SK-N-SH treated with all-trans-retinoic acid at 6 μM for 48 hours (cell line): ENCODE results near the gene KCNIP2.
A peak's percentile ranks its signal among the peaks of the same experiment; 100 is the strongest.

Experiments used
- ATAC-seq: fragments of 200-7000 bp; cut with Tn5 transposase; 3 replicates; pipeline ENCODE4 v1.9.1; 2020; ENCODE audit warnings: mild to moderate bottlenecking, moderate library complexity
- ARNTL ChIP-seq: fragments of 450-650 bp; formaldehyde crosslinking; IDR thresholded peaks from 2 replicates; pipeline ENCODE4 v1.5.0; 2020; ENCODE audit warnings: low read depth, mild to moderate bottlenecking, moderate library complexity, borderline replicate concordance
- BACH2 ChIP-seq: fragments of 250-450 bp; sonication (Bioruptor Pico); IDR thresholded peaks from 2 replicates; pipeline ENCODE4 v1.9.0; 2021; ENCODE audit warnings: mild to moderate bottlenecking, borderline replicate concordance
- CSDC2 ChIP-seq: fragments of 250-450 bp; sonication (Bioruptor Pico); IDR thresholded peaks from 2 replicates; pipeline ENCODE4 v1.5.0; 2020; ENCODE audit warnings: mild to moderate bottlenecking, moderate library complexity
- ESRRG ChIP-seq: fragments of 250-450 bp; sonication (Bioruptor Pico); IDR thresholded peaks from 2 replicates; pipeline ENCODE4 v1.6.1; 2021; ENCODE audit warnings: mild to moderate bottlenecking
- GLIS3 ChIP-seq: fragments of 250-450 bp; sonication (Bioruptor Pico); IDR thresholded peaks from 2 replicates; pipeline ENCODE4 v1.5.0; 2020; ENCODE audit warnings: mild to moderate bottlenecking, moderate library complexity
- OSR1 ChIP-seq: fragments of 250-450 bp; sonication (Bioruptor Pico); IDR thresholded peaks from 2 replicates; pipeline ENCODE4 v1.8.0; 2022; ENCODE audit warnings: moderate library complexity, mild to moderate bottlenecking, inconsistent platforms
- PPARA ChIP-seq: fragments of 250-450 bp; sonication (Bioruptor Pico); IDR thresholded peaks from 2 replicates; pipeline ENCODE4 v1.5.0; 2020; ENCODE audit warnings: mild to moderate bottlenecking, borderline replicate concordance
- RARB ChIP-seq: fragments of 250-450 bp; sonication (Bioruptor Pico); IDR thresholded peaks from 2 replicates; pipeline ENCODE4 v1.8.0; 2021; ENCODE audit warnings: mild to moderate bottlenecking, moderate library complexity
- SNAI2 ChIP-seq: fragments of 250-450 bp; sonication (Bioruptor Pico); IDR thresholded peaks from 2 replicates; pipeline ENCODE4 v1.5.0; 2020; ENCODE audit warnings: mild to moderate bottlenecking, moderate library complexity
- TCF4 ChIP-seq: fragments of 250-450 bp; sonication (Bioruptor Pico); IDR thresholded peaks from 2 replicates; pipeline ENCODE4 v1.8.0; 2021; ENCODE audit warnings: mild to moderate bottlenecking, moderate library complexity, borderline replicate concordance
- TOX ChIP-seq: fragments of 250-450 bp; sonication (Bioruptor Pico); IDR thresholded peaks from 2 replicates; pipeline ENCODE4 v1.8.0; 2021; ENCODE audit warnings: mild to moderate bottlenecking, moderate library complexity, borderline replicate concordance
- ZC3H10 ChIP-seq: fragments of 250-450 bp; sonication (Bioruptor Pico); IDR thresholded peaks from 2 replicates; pipeline ENCODE4 v1.5.1; 2021; ENCODE audit warnings: mild to moderate bottlenecking, moderate library complexity
- ZFP3 ChIP-seq: fragments of 250-450 bp; sonication (Bioruptor Pico); IDR thresholded peaks from 2 replicates; pipeline ENCODE4 v1.5.0; 2020; ENCODE audit warnings: mild to moderate bottlenecking, moderate library complexity
- ZNF565 ChIP-seq: fragments of 450-650 bp; formaldehyde crosslinking; conservative IDR thresholded peaks from 2 replicates; pipeline ENCODE4 v1.5.0; 2020; ENCODE audit warnings: low read depth, mild to moderate bottlenecking, moderate library complexity
- ZNF70 ChIP-seq: fragments of 450-650 bp; formaldehyde crosslinking; IDR thresholded peaks from 2 replicates; pipeline ENCODE4 v1.5.0; 2020; ENCODE audit warnings: mild to moderate bottlenecking, moderate library complexity
- TF ChIP-seq, protein P1 (sequence below): fragments of 250-450 bp; sonication (Bioruptor Pico); IDR thresholded peaks from 2 replicates; pipeline ENCODE4 v1.8.0; 2021; ENCODE audit warnings: low read depth, mild to moderate bottlenecking, moderate library complexity, borderline replicate concordance
- TF ChIP-seq, protein P2 (sequence below): fragments of 250-450 bp; sonication (Bioruptor Pico); IDR thresholded peaks from 2 replicates; pipeline ENCODE4 v1.5.0; 2020; ENCODE audit warnings: mild to moderate bottlenecking, moderate library complexity
- TF ChIP-seq, protein P3 (sequence below): fragments of 250-450 bp; sonication (Bioruptor Pico); IDR thresholded peaks from 2 replicates; pipeline ENCODE4 v1.8.0; 2020; ENCODE audit warnings: mild to moderate bottlenecking, moderate library complexity, borderline replicate concordance

Gene KCNIP2

DNA sequence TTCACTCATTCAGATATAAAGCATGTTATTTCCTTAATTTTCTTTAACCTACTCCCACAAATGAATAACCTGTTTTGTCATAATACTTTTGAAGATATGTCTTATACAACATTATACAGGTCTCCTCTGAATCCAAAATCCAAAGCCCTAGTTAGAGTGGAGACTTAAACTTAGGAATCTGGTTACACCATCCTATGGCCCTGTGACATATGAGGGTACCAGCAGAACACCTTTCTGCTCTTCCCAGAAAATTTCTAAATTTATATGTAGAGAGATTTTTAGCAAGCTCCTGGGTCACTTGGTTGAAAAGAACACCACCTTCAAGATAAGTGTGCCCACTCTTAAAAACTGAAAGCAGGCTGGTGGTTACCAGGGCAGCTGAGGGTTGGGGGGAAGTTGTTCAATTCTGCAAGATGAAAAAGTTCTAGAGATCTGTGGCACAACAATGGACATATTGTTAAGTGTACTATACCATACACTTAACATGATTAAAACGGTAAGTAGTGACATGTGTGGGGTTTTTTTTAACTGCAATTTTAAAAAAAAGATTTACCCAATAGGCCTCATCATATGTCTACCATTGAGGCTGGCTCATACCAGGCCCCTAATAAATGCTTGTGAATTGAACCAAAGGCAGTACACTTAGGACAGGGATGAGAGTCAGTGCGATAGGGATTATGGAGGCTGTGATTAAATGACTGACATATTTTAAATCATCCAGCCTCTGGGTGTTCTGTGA, 37.6 kb upstream of the KCNIP2 start (continued):
- TF ChIP-seq, protein P1, sequence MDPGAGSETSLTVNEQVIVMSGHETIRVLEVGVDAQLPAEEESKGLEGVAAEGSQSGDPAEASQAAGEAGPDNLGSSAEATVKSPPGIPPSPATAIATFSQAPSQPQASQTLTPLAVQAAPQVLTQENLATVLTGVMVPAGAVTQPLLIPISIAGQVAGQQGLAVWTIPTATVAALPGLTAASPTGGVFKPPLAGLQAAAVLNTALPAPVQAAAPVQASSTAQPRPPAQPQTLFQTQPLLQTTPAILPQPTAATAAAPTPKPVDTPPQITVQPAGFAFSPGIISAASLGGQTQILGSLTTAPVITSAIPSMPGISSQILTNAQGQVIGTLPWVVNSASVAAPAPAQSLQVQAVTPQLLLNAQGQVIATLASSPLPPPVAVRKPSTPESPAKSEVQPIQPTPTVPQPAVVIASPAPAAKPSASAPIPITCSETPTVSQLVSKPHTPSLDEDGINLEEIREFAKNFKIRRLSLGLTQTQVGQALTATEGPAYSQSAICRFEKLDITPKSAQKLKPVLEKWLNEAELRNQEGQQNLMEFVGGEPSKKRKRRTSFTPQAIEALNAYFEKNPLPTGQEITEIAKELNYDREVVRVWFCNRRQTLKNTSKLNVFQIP (CRISPR knock-in tag), result no peak

DNA sequence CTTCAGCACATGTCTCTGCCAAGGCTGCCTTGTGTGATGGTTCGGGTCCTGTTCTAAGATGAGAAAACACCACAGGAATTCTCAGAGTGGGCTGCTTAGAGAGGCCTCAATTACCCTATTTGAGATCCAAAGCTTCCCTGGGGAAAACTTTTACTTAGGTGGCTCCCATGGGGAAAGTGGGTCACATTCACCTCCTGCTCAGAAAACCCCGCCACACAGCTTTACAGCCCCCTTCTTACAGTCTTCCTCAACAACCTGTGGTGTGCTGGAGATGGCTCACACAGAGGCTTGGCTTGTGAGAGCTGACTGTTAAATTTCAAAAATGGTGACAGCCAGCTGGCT, 36.6 kb upstream of the KCNIP2 start:
- ATAC-seq, result no peak; the same call in 2 of the 3 replicates

DNA sequence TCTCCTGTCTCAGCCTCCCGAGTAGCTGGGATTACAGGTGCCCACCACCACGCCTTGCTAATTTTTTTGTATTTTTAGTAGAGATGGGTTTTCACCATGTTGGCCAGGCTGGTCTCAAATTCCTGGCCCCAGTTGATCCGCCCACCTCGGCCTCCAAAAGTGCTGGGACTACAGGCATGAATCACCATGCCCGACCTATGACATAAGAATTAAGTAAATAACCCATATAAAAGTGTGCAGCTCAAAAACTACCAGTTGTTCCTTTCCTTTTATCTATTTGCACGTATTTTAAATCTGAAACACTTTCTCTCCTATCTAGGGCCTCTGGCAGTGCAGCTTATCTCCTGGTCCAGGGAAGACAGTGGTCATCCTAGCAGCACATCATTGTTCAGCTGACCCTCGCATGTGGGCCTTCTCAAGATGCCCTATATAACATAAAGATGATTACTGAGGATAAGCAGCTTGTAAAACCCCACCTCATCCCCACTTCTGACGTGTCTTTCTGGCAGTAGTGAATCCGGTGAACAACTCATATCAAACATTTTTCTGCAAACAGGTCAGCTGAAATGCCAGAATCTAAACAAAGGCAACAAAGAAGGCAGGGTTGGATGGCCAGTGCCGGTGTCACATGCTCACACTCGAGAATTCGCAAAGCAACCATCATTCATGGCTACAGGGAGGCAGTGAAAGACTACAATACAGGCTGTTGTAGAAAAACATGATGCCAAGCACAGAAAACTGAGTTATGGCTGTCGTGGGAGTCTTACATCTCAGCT, 36.0 kb upstream of the KCNIP2 start:
- TF ChIP-seq TOX (CRISPR knock-in tag), result no peak
- TF ChIP-seq, protein P2, sequence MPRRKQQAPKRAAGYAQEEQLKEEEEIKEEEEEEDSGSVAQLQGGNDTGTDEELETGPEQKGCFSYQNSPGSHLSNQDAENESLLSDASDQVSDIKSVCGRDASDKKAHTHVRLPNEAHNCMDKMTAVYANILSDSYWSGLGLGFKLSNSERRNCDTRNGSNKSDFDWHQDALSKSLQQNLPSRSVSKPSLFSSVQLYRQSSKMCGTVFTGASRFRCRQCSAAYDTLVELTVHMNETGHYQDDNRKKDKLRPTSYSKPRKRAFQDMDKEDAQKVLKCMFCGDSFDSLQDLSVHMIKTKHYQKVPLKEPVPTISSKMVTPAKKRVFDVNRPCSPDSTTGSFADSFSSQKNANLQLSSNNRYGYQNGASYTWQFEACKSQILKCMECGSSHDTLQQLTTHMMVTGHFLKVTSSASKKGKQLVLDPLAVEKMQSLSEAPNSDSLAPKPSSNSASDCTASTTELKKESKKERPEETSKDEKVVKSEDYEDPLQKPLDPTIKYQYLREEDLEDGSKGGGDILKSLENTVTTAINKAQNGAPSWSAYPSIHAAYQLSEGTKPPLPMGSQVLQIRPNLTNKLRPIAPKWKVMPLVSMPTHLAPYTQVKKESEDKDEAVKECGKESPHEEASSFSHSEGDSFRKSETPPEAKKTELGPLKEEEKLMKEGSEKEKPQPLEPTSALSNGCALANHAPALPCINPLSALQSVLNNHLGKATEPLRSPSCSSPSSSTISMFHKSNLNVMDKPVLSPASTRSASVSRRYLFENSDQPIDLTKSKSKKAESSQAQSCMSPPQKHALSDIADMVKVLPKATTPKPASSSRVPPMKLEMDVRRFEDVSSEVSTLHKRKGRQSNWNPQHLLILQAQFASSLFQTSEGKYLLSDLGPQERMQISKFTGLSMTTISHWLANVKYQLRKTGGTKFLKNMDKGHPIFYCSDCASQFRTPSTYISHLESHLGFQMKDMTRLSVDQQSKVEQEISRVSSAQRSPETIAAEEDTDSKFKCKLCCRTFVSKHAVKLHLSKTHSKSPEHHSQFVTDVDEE (CRISPR knock-in tag), result no peak
- ATAC-seq, result peak; percentile 37; the same call in 2 of the 3 replicates

More for the DNA sequence above, 36.6 kb upstream of the KCNIP2 start:
- TF ChIP-seq SNAI2 (CRISPR knock-in tag) (no peak), ZNF565 (CRISPR knock-in tag) (no peak), GLIS3 (no peak), CSDC2 (CRISPR knock-in tag) (no peak), OSR1 (CRISPR knock-in tag) (no peak), ZNF70 (CRISPR knock-in tag) (no peak), ZC3H10 (CRISPR knock-in tag) (no peak), ESRRG (CRISPR knock-in tag) (no peak), TCF4 (no peak), ZFP3 (CRISPR knock-in tag) (no peak), PPARA (CRISPR knock-in tag) (no peak)
- TF ChIP-seq, protein P2 (CRISPR knock-in tag), result no peak
- TF ChIP-seq, protein P3, sequence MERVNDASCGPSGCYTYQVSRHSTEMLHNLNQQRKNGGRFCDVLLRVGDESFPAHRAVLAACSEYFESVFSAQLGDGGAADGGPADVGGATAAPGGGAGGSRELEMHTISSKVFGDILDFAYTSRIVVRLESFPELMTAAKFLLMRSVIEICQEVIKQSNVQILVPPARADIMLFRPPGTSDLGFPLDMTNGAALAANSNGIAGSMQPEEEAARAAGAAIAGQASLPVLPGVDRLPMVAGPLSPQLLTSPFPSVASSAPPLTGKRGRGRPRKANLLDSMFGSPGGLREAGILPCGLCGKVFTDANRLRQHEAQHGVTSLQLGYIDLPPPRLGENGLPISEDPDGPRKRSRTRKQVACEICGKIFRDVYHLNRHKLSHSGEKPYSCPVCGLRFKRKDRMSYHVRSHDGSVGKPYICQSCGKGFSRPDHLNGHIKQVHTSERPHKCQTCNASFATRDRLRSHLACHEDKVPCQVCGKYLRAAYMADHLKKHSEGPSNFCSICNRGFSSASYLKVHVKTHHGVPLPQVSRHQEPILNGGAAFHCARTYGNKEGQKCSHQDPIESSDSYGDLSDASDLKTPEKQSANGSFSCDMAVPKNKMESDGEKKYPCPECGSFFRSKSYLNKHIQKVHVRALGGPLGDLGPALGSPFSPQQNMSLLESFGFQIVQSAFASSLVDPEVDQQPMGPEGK, result no peak
- TF ChIP-seq, all 23 proteins: peak for 0

DNA sequence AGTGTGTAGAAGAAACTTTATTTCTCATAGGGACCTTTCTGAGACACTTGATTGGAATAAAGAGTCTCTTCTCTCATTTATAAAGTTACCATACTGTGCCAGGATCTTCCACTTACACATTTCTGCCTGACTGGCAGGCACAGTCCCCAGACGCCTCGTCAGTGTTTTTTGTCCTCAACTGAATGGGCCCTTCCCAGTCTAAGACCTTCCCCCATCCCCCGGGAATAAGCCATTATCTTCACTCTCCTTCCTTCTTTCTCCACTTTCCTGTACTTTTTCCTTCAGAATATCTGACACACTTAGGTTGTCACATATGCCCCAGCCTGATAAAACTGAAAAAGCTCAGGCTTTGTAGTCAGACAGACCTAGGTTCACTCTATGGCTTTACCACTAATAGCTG, 35.3 kb upstream of the KCNIP2 start:
- ATAC-seq, result no peak

More for the DNA sequence above, 35.3 kb upstream of the KCNIP2 start:
- no peak for TF ChIP-seq RARB (CRISPR knock-in tag)
- no peak for TF ChIP-seq OSR1 (CRISPR knock-in tag)
- TF ChIP-seq ESRRG (CRISPR knock-in tag), result no peak
- TF ChIP-seq ZNF565 (CRISPR knock-in tag), result no peak
- TF ChIP-seq ZFP3 (CRISPR knock-in tag), result no peak
- no peak for TF ChIP-seq ARNTL
- TF ChIP-seq, protein P2 (CRISPR knock-in tag), result no peak
- no peak for TF ChIP-seq BACH2 (CRISPR knock-in tag)
- TF ChIP-seq, all 23 proteins: peak for 0
